Epidermal melanocyte (primary cell): ENCODE data around the gene DOCK9.
"Not testable (repeated sequence)": the region's sequence is repeated elsewhere in the genome, so short reads cannot be mapped to it uniquely, and the experiment has no call there.

Source experiments
- DNase-seq: peaks from one replicate; pipeline ENCODE4 v3.0.0; 2011; ENCODE audit warnings: low spot score; ENCODE audit not compliant: insufficient read length

DOCK9 gene

GRCh38 chr13:98779695-98780094 is 198.2 kb downstream of the DOCK9 start:
- no peak for DNase-seq

GRCh38 chr13:98778749-98779148 is 199.1 kb downstream of the DOCK9 start:
- DNase-seq = no peak

DNA sequence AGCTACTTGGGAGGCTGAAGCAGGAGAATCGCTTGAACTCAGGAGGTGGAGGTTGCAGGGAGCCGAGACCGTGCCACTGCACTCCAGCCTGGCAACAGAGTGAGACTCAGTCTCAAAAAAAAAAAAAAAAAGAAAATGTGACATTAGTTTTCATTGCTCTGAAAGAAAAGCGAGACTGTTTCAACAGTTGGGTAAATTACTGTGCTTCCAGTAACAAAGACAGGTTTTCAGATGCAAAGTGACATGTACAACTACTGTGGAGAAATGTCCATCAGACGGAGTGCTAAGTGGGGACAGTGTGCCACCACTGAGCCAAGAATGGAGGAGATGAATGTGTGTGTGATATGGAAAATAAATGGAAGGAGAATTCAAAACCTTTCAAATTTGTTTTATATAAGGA is 201.2 kb downstream of the DOCK9 start:
- peak; percentile 5 for DNase-seq

DNA sequence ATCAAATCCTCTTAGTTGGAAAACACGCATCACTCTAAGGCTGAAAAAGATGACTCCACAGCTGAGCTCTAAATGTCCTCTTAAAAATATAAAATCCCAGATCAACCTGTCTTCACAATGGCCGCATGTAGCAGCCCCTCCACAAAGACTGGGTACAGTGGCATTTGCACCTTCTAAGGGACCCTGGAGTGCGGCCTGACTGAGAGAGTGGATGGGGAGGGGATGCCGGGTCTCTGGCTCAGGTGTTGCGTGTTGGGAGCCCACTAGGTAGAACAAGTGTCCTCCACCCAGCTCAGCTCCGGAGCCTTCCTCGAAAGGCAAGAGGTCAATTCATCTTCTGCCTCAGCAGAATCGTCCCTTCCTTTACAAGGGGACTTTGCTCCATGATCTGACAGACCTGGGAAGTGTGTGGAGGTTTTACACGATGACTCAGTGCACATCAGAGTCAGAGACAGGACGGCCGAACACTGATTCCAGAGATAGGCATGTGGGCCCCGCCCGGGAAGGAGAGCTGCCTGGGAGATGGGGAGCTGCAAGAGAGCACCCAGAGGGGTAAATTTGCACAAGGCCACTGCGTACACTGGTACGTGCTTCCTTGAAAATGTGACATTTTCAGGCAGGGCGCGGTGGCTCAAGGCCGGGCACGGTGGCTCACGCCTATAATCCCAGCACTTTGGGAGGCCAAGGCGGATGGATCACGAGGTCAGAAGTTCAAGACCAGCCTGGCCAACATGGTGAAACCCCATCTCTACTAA is 201.8 kb downstream of the DOCK9 start:
- DNase-seq = peak; percentile 17

- DNase-seq = no peak
These were observed 202.5 kb downstream of the DOCK9 start for GRCh38 chr13:98775386-98775785.

DNA sequence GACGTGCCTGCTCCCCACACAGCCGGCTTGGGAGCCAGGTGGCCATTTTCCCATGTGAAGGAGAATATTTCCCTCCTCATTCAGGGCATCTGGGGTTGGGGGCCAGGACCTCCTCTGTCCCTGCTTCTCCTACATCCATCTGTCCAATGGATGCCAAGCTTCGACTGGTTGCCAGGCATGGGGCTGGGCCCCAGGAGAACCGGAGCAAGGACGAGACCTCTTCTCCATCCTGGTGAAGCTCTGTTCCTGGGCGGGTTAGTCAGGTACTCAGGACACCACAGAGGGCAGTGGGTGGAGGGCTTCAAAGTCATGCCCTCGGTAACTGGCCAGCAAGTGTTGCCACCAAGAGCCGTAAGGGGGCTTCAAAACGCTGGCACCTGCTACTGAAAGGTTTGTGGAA is 203.1 kb downstream of the DOCK9 start:
- DNase-seq = no peak

- no peak for DNase-seq
These were observed 203.9 kb downstream of the DOCK9 start for GRCh38 chr13:98773921-98774320.

- peak; percentile 2 for DNase-seq
These were observed 204.9 kb downstream of the DOCK9 start for GRCh38 chr13:98772794-98773452.

GRCh38 chr13:98771838-98772611 is 205.8 kb downstream of the DOCK9 start:
- no peak for DNase-seq

- no peak for DNase-seq
These were observed 208.1 kb downstream of the DOCK9 start for GRCh38 chr13:98769736-98770135.

GRCh38 chr13:98768522-98768921 is 209.3 kb downstream of the DOCK9 start:
- no peak for DNase-seq

GRCh38 chr13:98766697-98767096 is 211.2 kb downstream of the DOCK9 start:
- no peak for DNase-seq

DNA sequence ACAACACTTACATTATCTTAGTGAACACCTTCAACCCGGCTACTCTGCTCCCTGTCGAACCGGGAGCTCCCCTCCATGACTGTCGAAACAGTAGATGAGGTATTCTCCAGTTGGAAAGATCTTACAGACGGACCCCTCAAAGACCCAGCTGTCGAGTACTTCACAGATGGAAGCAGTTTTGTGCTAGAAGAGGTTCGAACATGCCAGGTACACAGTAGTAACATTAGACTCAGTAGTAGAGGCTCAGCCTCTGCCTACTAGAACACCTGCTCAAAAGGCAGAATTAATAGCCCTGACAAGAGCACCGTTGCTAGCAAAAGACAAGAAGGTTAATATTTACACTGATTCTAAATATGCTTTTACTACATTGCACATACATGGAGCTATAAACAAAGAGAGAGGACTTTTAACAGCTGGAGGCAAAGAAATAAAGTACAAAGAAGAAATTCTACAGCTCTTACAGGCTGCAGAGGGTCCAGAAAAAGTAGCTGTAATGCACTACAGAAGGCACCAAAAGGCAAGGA is 211.8 kb downstream of the DOCK9 start:
- no peak for DNase-seq

- DNase-seq = no peak
These were observed 215.8 kb downstream of the DOCK9 start for GRCh38 chr13:98761986-98762616.

GRCh38 chr13:98761126-98761985 is 216.5 kb downstream of the DOCK9 start:
- no peak for DNase-seq

DNA sequence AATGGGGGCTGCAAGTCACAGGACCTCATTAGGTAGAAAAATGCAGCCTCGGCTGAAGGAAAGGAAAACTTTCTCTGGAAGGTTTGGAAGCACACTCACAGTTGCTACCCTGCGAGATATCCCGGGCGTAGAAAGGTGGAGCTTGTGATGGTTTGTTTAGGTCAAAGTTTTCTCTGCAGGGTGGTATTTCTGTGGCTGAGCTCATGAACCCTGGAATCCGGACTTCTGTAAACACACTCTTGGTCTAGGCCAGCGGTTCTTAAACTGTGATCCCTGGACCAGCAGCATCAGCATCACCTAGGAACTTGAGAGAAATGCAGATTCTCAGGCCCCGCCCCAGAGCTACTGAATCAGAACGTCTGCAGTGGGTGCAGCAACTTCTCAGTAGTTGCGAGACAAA is 222.1 kb downstream of the DOCK9 start:
- DNase-seq = no peak

DNA sequence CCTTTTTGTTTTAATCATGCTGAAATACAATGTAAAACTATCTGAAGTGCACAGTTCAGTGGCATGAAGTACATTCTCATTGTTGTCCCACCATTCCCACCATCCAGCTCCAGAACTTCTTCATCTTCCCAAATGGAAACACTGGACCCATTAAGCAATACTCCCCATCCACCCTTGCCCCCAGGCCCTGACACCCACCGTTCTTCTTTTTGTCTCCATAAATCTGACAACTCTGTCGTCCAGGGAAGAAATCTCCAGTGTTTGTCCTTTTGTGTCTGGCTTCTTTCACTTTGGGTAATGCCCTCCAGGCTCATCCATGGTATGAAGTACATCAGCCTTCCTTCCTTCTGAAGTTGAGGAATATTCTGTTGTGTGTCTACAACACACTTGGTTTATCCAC is 222.7 kb downstream of the DOCK9 start:
- DNase-seq = no peak

GRCh38 chr13:98754468-98754867 is 223.4 kb downstream of the DOCK9 start:
- DNase-seq = not testable (repeated sequence)

DNA sequence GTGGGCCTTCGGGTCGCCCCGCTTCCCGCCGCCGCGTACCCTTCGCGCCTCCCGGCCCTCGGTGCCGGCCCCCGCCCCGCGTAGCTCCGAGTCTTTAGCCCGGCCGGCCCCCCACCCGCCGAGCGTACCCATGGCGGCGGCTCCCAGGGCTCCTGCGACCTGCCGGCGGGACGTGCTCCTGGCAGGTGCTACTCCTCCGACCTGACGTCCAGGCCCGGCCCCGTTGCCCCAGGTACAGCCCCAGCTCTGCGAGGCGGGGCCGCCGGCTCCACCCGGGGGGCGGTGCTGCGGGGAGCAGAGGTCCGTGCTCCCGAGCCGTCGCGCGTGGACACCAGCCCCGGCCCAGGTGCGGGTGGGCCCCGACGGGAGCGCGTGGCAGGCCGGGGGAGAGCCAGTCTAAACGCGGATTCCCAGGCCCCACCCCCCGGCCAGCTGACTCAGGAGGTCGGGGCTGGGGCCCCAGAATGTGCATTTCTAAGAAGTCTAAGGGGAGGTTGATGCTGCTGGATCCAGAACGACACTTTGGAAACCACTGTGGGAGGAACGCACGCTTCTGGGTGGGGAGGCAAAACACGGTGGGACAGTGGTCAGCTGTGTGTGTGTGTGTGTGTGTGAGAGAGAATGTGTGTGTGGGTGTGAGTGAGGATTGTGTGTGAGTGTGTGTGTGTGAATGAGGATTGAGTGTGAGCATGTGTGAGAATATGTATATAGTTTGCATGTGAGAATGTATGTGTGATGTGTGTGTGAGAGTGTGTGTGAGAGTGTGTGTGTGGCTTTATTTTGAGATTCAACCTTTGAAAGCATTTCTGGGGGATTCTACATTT is 225.2 kb downstream of the DOCK9 start, which contains the start of gene SLC15A1:
TSS of gene SLC15A1 (minus strand) at position 206 of the 824 bp plus-strand sequence. CDS start at position 132, 74 bp downstream.
- DNase-seq = no peak
